Measurements from ENCODE around the gene BHLHE41.

DNA sequence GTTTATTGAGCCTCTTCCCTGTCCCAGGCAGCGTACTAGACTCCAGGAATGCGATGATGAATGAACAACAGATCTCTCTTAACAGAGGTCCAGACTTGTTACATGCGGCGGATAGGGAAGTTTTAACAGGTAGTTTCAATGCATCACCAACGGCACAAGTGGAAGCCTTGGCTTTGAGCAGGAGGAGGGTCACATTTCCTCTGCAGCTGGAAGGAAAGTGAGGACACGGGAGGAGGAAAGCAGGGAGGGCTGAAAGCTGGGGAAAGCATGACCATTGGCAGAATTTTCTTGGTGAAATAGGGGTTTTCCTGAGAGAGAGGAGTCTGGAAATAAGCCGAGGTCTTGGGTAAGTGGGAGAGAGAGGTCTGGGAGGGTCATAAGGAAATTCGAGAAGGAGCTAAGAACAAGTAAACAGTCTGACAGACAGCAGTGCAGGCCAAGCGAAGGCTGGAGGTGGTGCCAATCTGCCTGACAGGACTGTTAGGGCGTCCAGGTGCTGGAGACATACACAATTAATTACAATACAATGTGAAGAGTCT, 15.4 kb downstream of the BHLHE41 start:
- TF ChIP-seq, protein P1, sequence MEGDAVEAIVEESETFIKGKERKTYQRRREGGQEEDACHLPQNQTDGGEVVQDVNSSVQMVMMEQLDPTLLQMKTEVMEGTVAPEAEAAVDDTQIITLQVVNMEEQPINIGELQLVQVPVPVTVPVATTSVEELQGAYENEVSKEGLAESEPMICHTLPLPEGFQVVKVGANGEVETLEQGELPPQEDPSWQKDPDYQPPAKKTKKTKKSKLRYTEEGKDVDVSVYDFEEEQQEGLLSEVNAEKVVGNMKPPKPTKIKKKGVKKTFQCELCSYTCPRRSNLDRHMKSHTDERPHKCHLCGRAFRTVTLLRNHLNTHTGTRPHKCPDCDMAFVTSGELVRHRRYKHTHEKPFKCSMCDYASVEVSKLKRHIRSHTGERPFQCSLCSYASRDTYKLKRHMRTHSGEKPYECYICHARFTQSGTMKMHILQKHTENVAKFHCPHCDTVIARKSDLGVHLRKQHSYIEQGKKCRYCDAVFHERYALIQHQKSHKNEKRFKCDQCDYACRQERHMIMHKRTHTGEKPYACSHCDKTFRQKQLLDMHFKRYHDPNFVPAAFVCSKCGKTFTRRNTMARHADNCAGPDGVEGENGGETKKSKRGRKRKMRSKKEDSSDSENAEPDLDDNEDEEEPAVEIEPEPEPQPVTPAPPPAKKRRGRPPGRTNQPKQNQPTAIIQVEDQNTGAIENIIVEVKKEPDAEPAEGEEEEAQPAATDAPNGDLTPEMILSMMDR (IDR thresholded peaks at IDR 0.05; ENCODE audit: poor library complexity), result no peak
- no peak for TF ChIP-seq EZH2phosphoT487 (IDR thresholded peaks at IDR 0.05; ENCODE audit: low read depth, severe bottlenecking, unreplicated experiment)
- TF ChIP-seq EZH2 (IDR thresholded peaks at IDR 0.05; ENCODE audit: borderline replicate concordance), result no peak

Data from hepatocyte (in vitro differentiated cells).